ENCODE measurements around the gene TALDO1. TPM values are rescaled to one million over a fixed set of nuclear protein-coding genes. Genes with fewer than 3 reads are reported as not detected.
A peak's percentile ranks its signal among the peaks of the same experiment; 100 is the strongest.

Gene TALDO1
- total and polyA plus RNA-seq, 10 of the 15 experiments (the other 5 are each of a cell fraction or from before 2014, with no cell fraction given), result 121 to 302 (median 182) TPM

DNA sequence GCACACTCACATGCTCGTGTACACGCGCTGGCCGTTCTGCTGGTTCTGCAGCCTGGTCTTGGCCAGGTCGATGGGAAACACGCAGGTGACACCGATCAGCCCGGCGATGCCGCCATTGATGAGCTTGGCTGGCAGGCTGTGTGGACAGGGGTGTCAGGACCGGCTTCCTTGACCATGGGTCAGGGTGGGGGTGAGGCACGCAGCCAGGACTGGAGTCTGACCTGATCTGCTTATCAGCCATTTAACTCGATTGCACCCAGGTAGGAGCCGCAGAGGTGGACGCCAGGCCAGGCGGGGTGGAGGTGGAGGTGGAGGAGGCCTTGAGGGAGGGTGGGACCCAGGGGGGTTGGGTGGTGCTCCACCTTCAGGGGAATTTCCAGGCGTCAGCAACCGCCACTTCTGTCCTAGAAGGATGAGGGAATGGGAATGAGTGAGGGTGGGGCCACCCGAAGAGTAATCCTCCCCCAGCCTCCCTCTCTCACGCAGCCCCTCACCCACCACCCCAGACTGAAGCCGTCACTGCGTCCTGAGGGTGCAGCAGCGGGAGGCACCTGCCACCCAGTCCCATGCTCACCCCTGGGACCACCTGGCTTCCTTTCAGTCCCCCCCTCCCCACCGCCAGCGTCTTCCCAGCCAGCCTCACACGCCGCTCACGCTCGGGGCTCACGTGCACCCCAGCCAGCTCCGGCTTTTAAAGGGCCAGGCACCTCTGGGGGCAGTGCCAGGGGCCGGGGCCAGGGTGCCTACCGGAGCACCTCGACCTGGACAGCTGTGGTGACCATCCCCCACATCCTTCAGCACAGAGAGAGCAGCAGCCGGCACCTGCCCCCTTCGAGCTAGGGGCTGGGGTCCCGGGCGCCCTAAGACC lies 47.7 kb downstream of the TALDO1 start (continued):
- no peak for TF ChIP-seq ATF7 (IDR thresholded peaks at IDR 0.05; ENCODE audit: low read depth)
- no peak for TF ChIP-seq WRNIP1 (IDR thresholded peaks at IDR 0.05; ENCODE audit: borderline replicate concordance, low read depth, low read length)
- TF ChIP-seq NFYA (IDR thresholded peaks at IDR 0.05; ENCODE audit: borderline replicate concordance, low read depth, low read length), result no peak
- 0 out of 2 replicates have a peak, but pooled peaks have one; percentile 23 for TF ChIP-seq MLLT1 (IDR thresholded peaks at IDR 0.05)
- no peak for TF ChIP-seq MXI1 (IDR thresholded peaks at IDR 0.05; ENCODE audit: low read depth, low read length)
- no peak for TF ChIP-seq CBFB (IDR thresholded peaks at IDR 0.05; ENCODE audit: low read depth)
- no peak for TF ChIP-seq CEBPZ (IDR thresholded peaks at IDR 0.05; ENCODE audit: low read depth, low read length)
- TF ChIP-seq CHD1 (IDR thresholded peaks at IDR 0.05; ENCODE audit: low read depth, low read length), result no peak
- TF ChIP-seq SREBF2 (IDR thresholded peaks at IDR 0.05; ENCODE audit: low read length), result no peak
- no peak for TF ChIP-seq ZNF207 (IDR thresholded peaks at IDR 0.05; ENCODE audit: borderline replicate concordance)
- no peak for TF ChIP-seq FOS (IDR thresholded peaks at IDR 0.05; ENCODE audit: borderline replicate concordance, extremely low read depth, insufficient read length)
- TF ChIP-seq, protein P1, sequence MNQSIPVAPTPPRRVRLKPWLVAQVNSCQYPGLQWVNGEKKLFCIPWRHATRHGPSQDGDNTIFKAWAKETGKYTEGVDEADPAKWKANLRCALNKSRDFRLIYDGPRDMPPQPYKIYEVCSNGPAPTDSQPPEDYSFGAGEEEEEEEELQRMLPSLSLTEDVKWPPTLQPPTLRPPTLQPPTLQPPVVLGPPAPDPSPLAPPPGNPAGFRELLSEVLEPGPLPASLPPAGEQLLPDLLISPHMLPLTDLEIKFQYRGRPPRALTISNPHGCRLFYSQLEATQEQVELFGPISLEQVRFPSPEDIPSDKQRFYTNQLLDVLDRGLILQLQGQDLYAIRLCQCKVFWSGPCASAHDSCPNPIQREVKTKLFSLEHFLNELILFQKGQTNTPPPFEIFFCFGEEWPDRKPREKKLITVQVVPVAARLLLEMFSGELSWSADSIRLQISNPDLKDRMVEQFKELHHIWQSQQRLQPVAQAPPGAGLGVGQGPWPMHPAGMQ (IDR thresholded peaks at IDR 0.05; ENCODE audit: borderline replicate concordance), result no peak
- TF ChIP-seq, protein P2, sequence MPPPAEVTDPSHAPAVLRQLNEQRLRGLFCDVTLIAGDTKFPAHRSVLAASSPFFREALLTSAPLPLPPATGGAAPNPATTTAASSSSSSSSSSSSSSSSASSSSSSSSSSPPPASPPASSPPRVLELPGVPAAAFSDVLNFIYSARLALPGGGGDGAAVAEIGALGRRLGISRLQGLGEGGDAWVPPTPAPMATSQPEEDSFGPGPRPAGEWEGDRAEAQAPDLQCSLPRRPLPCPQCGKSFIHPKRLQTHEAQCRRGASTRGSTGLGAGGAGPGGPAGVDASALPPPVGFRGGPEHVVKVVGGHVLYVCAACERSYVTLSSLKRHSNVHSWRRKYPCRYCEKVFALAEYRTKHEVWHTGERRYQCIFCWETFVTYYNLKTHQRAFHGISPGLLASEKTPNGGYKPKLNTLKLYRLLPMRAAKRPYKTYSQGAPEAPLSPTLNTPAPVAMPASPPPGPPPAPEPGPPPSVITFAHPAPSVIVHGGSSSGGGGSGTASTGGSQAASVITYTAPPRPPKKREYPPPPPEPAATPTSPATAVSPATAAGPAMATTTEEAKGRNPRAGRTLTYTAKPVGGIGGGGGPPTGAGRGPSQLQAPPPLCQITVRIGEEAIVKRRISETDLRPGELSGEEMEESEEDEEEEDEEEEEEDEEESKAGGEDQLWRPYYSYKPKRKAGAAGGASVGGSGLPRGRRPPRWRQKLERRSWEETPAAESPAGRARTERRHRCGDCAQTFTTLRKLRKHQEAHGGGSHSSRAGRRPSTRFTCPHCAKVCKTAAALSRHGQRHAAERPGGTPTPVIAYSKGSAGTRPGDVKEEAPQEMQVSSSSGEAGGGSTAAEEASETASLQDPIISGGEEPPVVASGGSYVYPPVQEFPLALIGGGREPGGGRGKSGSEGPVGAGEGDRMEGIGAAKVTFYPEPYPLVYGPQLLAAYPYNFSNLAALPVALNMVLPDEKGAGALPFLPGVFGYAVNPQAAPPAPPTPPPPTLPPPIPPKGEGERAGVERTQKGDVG (CRISPR knock-in tag; IDR thresholded peaks at IDR 0.05), result no peak
- TF ChIP-seq MTA2 (IDR thresholded peaks at IDR 0.05; ENCODE audit: low read depth), result no peak
- TF ChIP-seq TCF7 (IDR thresholded peaks at IDR 0.05; ENCODE audit: borderline replicate concordance), result no peak
- no peak for TF ChIP-seq CHD2 (IDR thresholded peaks at IDR 0.05; ENCODE audit: borderline replicate concordance, low read depth, low read length)
- no peak for TF ChIP-seq SKIL (IDR thresholded peaks at IDR 0.05; ENCODE audit: low read depth, poor library complexity, severe bottlenecking)

Data from GM12878 (cell line).